SH-SY5Y (cell line): ENCODE results near the gene ZBTB16.

Experiments
- GATA2 ChIP-seq: IDR thresholded peaks from 2 replicates; pipeline ENCODE4 v1.6.1; 2011; ENCODE audit warnings: mild to moderate bottlenecking, low read depth, low read length
- GATA3 ChIP-seq: IDR thresholded peaks from 2 replicates; pipeline ENCODE4 v1.6.1; 2011; ENCODE audit warnings: low read depth, mild to moderate bottlenecking, low read length, moderate library complexity

ZBTB16 gene

GRCh38 chr11:114297806-114298709, 238.5 kb downstream of the ZBTB16 start:
- TF ChIP-seq GATA3, result no peak
- no peak for TF ChIP-seq GATA2

- TF ChIP-seq GATA3 (no peak), GATA2 (no peak)
Measured at GRCh38 chr11:114298710-114299109, 239.2 kb downstream of the ZBTB16 start.
